ENCODE results near the gene NOL4L.

GRCh38 chr20:32574296-32575226 is 10.6 kb downstream of the NOL4L start:
- TF ChIP-seq CTCF (IDR thresholded peaks at IDR 0.05) (no peak), POLR2AphosphoS5 (IDR thresholded peaks at IDR 0.05) (no peak), POLR2A (IDR thresholded peaks at IDR 0.05) (no peak)

All from suprapubic skin (tissue), 4 donors.